SH-SY5Y (cell line): ENCODE results near the gene UBAC2.

Experiments used
- GATA2 ChIP-seq: IDR thresholded peaks from 2 replicates; pipeline ENCODE4 v1.6.1; 2011; ENCODE audit warnings: mild to moderate bottlenecking, low read depth, low read length
- GATA3 ChIP-seq: IDR thresholded peaks from 2 replicates; pipeline ENCODE4 v1.6.1; 2011; ENCODE audit warnings: low read depth, mild to moderate bottlenecking, low read length, moderate library complexity

DNA sequence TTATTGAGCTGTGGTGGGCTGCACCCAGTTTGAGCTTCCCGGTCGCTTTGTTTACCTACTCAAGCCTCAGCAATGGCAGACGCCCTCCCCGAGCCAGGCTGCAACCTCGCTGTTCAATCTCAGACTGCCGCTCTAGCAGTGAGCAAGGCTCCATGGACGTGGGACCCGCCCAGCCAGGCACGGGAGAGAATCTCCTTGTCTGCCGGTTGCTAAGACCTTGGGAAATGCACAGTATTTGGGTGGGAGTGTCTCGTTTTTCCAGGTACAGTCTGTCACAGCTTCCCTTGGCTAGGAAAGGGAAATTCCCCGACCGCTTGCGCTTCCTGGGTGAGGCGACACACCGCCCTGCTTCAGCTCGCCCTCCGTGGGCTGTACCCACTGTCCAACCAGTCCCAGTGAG lies 27.7 kb upstream of the UBAC2 start:
- TF ChIP-seq GATA3 (no peak), GATA2 (no peak)
